Measurements from ENCODE around the gene LDLRAD3.

DNA sequence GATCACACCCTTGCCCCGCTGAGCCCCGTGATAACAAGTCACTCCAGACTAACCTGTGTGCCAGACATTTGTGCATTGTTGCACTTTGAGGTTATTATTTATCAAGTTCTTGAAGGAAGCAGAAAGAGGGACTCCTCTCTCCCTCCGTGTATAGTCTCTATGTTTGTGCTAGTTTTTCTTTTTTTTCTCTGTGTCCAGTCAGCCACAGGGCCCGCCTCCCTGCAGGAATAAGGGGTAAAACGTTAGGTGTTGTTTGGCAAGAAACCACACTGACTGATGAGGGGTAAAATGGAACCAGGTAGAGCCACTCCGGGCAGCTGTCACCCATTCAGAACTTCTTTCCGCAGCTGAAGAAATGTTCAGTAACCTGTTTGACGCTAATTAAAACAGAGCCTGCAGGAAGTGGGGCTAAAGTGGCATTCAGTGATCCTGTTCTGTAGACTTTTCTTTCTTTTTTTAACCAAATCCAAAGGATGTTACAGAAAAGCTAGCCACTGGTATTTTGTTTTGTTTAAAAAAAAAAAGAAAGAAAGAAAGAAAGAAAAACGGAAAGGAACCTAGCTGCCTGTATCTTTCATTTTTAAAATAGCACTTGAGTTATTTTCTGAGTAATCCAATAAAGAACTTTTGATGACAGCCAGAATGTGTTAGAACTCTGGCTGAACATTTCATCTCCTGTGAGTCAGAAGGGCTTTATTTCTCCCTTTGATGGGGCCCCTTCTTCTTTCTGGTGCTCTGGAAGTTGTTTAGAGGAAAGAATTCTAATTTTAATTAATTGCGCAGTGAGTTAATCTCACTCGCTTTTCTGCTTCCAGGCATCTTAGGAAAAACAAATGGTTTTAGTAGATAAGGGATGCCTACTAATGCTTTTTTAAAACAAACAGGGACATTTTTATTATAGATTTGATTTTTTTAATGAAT is 287.2 kb downstream of the LDLRAD3 start:
- TF ChIP-seq TCF7L2 (IDR thresholded peaks at IDR 0.05; ENCODE audit: low read depth, low read length) (no peak), CTCF (IDR thresholded peaks at IDR 0.05) (no peak), POLR2AphosphoS5 (IDR thresholded peaks at IDR 0.05; ENCODE audit: low read depth, low read length) (no peak), SIN3A (IDR thresholded peaks at IDR 0.05; ENCODE audit: borderline replicate concordance, insufficient read depth, low read depth, low read length) (no peak)

Data from Panc1 (cell line).